CD8-positive, alpha-beta memory T cell (primary cell): ENCODE results near the gene TAL1. TPM values are rescaled to one million over a fixed set of nuclear protein-coding genes. Genes with fewer than 3 reads are reported as not detected.

ENCODE experiments used
- CTCF ChIA-PET: fragments of 350-600 bp; sonication (Branson Sonifier 250); formaldehyde crosslinking; loops from one replicate; lab custom pipeline; 2021; ENCODE audit warnings: antibody characterized with exemption; lab: Charles Lee
- POLR2A ChIA-PET: fragments of 350-600 bp; sonication (Branson Sonifier 250); formaldehyde crosslinking; loops from one replicate; lab custom pipeline; 2021; ENCODE audit warnings: antibody characterized with exemption; lab: Charles Lee
- DNase-seq, 5 donors: peaks; one replicate each; pipeline versions ENCODE4 v3.0.0 to v3.0.0-alpha.2; 2020 to 2022; ENCODE audit warnings: mixed read lengths in 1 of 5
- H3K27ac ChIP-seq: one replicate; pipeline ENCODE4 v1.7.0; 2013; ENCODE audit warnings: low read depth, mild to moderate bottlenecking, low read length, moderate library complexity
- H3K27me3 ChIP-seq: 2 replicates; pipeline ENCODE4 v1.7.0; 2013; ENCODE audit warnings: low read length, mild to moderate bottlenecking; ENCODE audit not compliant: insufficient read depth, poor library complexity, severe bottlenecking
- H3K36me3 ChIP-seq: 2 replicates; pipeline ENCODE4 v1.7.0; 2013; ENCODE audit warnings: mild to moderate bottlenecking, low read length, moderate library complexity; ENCODE audit not compliant: insufficient read depth
- H3K4me1 ChIP-seq: 2 replicates; pipeline ENCODE4 v1.7.0; 2013; ENCODE audit warnings: mild to moderate bottlenecking, low read length, moderate library complexity; ENCODE audit not compliant: insufficient read depth
- H3K4me3 ChIP-seq: 2 replicates; pipeline ENCODE4 v1.7.0; 2013; ENCODE audit warnings: mild to moderate bottlenecking, low read length
- H3K9me3 ChIP-seq: 2 replicates; pipeline ENCODE4 v1.7.0; 2013; ENCODE audit warnings: mild to moderate bottlenecking, low read length
- H3K27ac Mint-ChIP-seq, 8 donors: one replicate each; pipeline ENCODE4 v1.8.0; 2020 to 2021; ENCODE audit warnings: mixed read lengths in 8 of 8, mild to moderate bottlenecking in 6 of 8, inconsistent platforms in 3 of 8, moderate library complexity in 3 of 8
- H3K27me3 Mint-ChIP-seq, 2 donors: one replicate each; pipeline ENCODE4 v1.8.0; 2020 to 2021; ENCODE audit warnings: mixed read lengths in 2 of 2, mild to moderate bottlenecking in 1 of 2, moderate library complexity in 1 of 2
- H3K36me3 Mint-ChIP-seq, 3 donors: one replicate each; pipeline ENCODE4 v1.8.0; 2020 to 2021; ENCODE audit warnings: mixed read lengths in 3 of 3, inconsistent platforms in 1 of 3, mild to moderate bottlenecking in 1 of 3
- H3K4me1 Mint-ChIP-seq, 3 donors: one replicate each; pipeline ENCODE4 v1.8.0; 2020 to 2021; ENCODE audit warnings: mixed read lengths in 3 of 3, inconsistent platforms in 1 of 3, mild to moderate bottlenecking in 1 of 3
- H3K4me3 Mint-ChIP-seq, 7 donors: one replicate each; pipeline ENCODE4 v1.8.0; 2020 to 2021; ENCODE audit warnings: mixed read lengths in 7 of 7, mild to moderate bottlenecking in 6 of 7, moderate library complexity in 4 of 7, inconsistent platforms in 2 of 7
- H3K9me3 Mint-ChIP-seq, 5 donors: one replicate each; pipeline ENCODE4 v1.8.0; 2020 to 2022; ENCODE audit warnings: mixed read lengths in 5 of 5, mild to moderate bottlenecking in 3 of 5, moderate library complexity in 2 of 5, inconsistent platforms in 1 of 5
- polyA plus RNA-seq: library from polyadenylated mRNA; unstranded; fragments of 300-500 nt; fragmentation: Illumina TruSeq; gene quantifications from one replicate; pipeline ENCODE4 v1.2.3, GENCODE V29; 2021
- total RNA-seq, 2 experiments: library from RNA; stranded (reverse); gene quantifications; one replicate each; pipeline ENCODE4 v1.2.3, GENCODE V29; 2021

Gene TAL1
- total and polyA plus RNA-seq, 3 experiments from 2014 or later: not detected

- Histone ChIP-seq H3K27ac (peak overlapping the region; percentile 87), H3K27me3 (peaks cover 7% of the 10 kb centered on the region), H3K36me3 (no peaks in the 10 kb centered on the region), H3K9me3 (no peaks in the 10 kb centered on the region), H3K4me1 (peaks cover 6% of the 10 kb centered on the region), H3K4me3 (no peak overlapping the region)
- ChIA-PET CTCF (interaction anchor here (2.7 kb wide), 1 partner anchor 10 kb away, joined by 20 read pairs; no protein-coding TSS in a partner anchor), POLR2A (no interaction called here)
- H3K9me3 Mint-ChIP-seq: no peaks in the 10 kb centered on the region
- H3K27me3 Mint-ChIP-seq: peaks cover 19 to 59% of the 10 kb centered on the region in 2 donors
- DNase-seq: no peak
- H3K4me3 Mint-ChIP-seq: no peak overlapping the region
- H3K27ac Mint-ChIP-seq: no peak overlapping the region
- H3K4me1 Mint-ChIP-seq: peaks cover 8 to 12% (median 10%) of the 10 kb centered on the region in 3 donors
- no peaks in the 10 kb centered on the region for H3K36me3 Mint-ChIP-seq
These were observed 49.3 kb downstream of the TAL1 start for GRCh38 chr1:47182676-47183235.

GRCh38 chr1:47181955-47182675 is 49.9 kb downstream of the TAL1 start:
- no peak overlapping the region for H3K4me3 Mint-ChIP-seq
- peaks cover 7% of the 10 kb centered on the region for H3K27me3 ChIP-seq
- H3K27ac ChIP-seq: peak overlapping the region; percentile 87
- no peak overlapping the region for H3K4me3 ChIP-seq
- peaks cover 18 to 59% of the 10 kb centered on the region in 2 donors for H3K27me3 Mint-ChIP-seq
- no peak for DNase-seq
- H3K4me1 Mint-ChIP-seq: peaks cover 8 to 12% (median 10%) of the 10 kb centered on the region in 3 donors
- CTCF ChIA-PET: interaction anchor here (2.7 kb wide), 1 partner anchor 11 kb away, joined by 20 read pairs; no protein-coding TSS in a partner anchor
- H3K36me3 Mint-ChIP-seq: no peaks in the 10 kb centered on the region
- POLR2A ChIA-PET: no interaction called here
- no peak overlapping the region for H3K27ac Mint-ChIP-seq
- no peaks in the 10 kb centered on the region for H3K9me3 ChIP-seq
- no peaks in the 10 kb centered on the region for H3K36me3 ChIP-seq
- H3K4me1 ChIP-seq: peaks cover 6% of the 10 kb centered on the region
- H3K9me3 Mint-ChIP-seq: no peaks in the 10 kb centered on the region

GRCh38 chr1:47181095-47181954 is 50.7 kb downstream of the TAL1 start:
- ChIA-PET POLR2A (no interaction called here), CTCF (interaction anchor here (0.7 to 4.1 kb wide), 2 partner anchors 11 to 82 kb away, joined by 3 to 43 read pairs; partner anchors contain the start of gene PDZK1IP1)
- no peak overlapping the region for H3K4me3 Mint-ChIP-seq
- no peak for DNase-seq
- H3K9me3 Mint-ChIP-seq: no peaks in the 10 kb centered on the region
- no peak overlapping the region for H3K4me3 ChIP-seq
- H3K36me3 Mint-ChIP-seq: no peaks in the 10 kb centered on the region
- no peak overlapping the region for H3K27ac Mint-ChIP-seq
- peaks cover 8 to 12% (median 10%) of the 10 kb centered on the region in 3 donors for H3K4me1 Mint-ChIP-seq
- peaks cover 18 to 59% of the 10 kb centered on the region in 2 donors for H3K27me3 Mint-ChIP-seq
- H3K9me3 ChIP-seq: no peaks in the 10 kb centered on the region
- peak overlapping the region; percentile 87 for H3K27ac ChIP-seq
- peaks cover 7% of the 10 kb centered on the region for H3K27me3 ChIP-seq
- H3K36me3 ChIP-seq: no peaks in the 10 kb centered on the region
- peaks cover 6% of the 10 kb centered on the region for H3K4me1 ChIP-seq

GRCh38 chr1:47180603-47181094 is 51.4 kb downstream of the TAL1 start:
- H3K9me3 Mint-ChIP-seq: no peaks in the 10 kb centered on the region
- CTCF ChIA-PET: interaction anchor here (0.7 to 4.1 kb wide), 2 partner anchors 11 to 82 kb away, joined by 3 to 43 read pairs; partner anchors contain the start of gene PDZK1IP1
- POLR2A ChIA-PET: no interaction called here

GRCh38 chr1:47179988-47180563 is 51.9 kb downstream of the TAL1 start:
- Histone ChIP-seq H3K27me3 (peaks cover 7% of the 10 kb centered on the region), H3K9me3 (no peaks in the 10 kb centered on the region), H3K4me3 (peak overlapping the region; percentile 36), H3K36me3 (no peaks in the 10 kb centered on the region), H3K27ac (peak overlapping the region; percentile 76), H3K4me1 (peaks cover 6% of the 10 kb centered on the region)
- no peaks in the 10 kb centered on the region for H3K9me3 Mint-ChIP-seq
- CTCF ChIA-PET: interaction anchor here (0.9 to 4.1 kb wide), 5 partner anchors 12 to 527 kb away, joined by 3 to 43 read pairs (median 5); partner anchors contain the start of gene PDZK1IP1
- POLR2A ChIA-PET: no interaction called here
- H3K4me1 Mint-ChIP-seq: peaks cover 12 to 17% (median 17%) of the 10 kb centered on the region in 3 donors
- DNase-seq: no peak
- peak overlapping the region in 2 of 7 donors; percentile 12 to 28 for H3K4me3 Mint-ChIP-seq
- H3K36me3 Mint-ChIP-seq: no peaks in the 10 kb centered on the region
- H3K27ac Mint-ChIP-seq: peak overlapping the region in 1 of 8 donors; percentile 8
- H3K27me3 Mint-ChIP-seq: peaks cover 21 to 60% of the 10 kb centered on the region in 2 donors

More at GRCh38 chr1:47180603-47181094, 51.4 kb downstream of the TAL1 start:
- Histone ChIP-seq H3K27ac (peak overlapping the region; percentile 76), H3K9me3 (no peaks in the 10 kb centered on the region), H3K36me3 (no peaks in the 10 kb centered on the region), H3K4me3 (no peak overlapping the region), H3K4me1 (peaks cover 6% of the 10 kb centered on the region), H3K27me3 (peaks cover 7% of the 10 kb centered on the region)
- H3K4me1 Mint-ChIP-seq: peaks cover 8 to 12% (median 11%) of the 10 kb centered on the region in 3 donors
- no peak for DNase-seq
- peaks cover 20 to 64% of the 10 kb centered on the region in 2 donors for H3K27me3 Mint-ChIP-seq
- peak overlapping the region in 1 of 8 donors; percentile 8 for H3K27ac Mint-ChIP-seq
- H3K4me3 Mint-ChIP-seq: peak overlapping the region in 1 of 7 donors; percentile 12
- no peaks in the 10 kb centered on the region for H3K36me3 Mint-ChIP-seq

- H3K27me3 Mint-ChIP-seq: peaks cover 21 to 54% of the 10 kb centered on the region in 2 donors
- H3K36me3 Mint-ChIP-seq: no peaks in the 10 kb centered on the region
- Histone ChIP-seq H3K36me3 (no peaks in the 10 kb centered on the region), H3K4me3 (peak overlapping the region; percentile 36), H3K4me1 (peaks cover 6% of the 10 kb centered on the region), H3K9me3 (no peaks in the 10 kb centered on the region), H3K27me3 (peaks cover 7% of the 10 kb centered on the region), H3K27ac (peak overlapping the region; percentile 76)
- peak overlapping the region in 4 of 8 donors; percentile 14 to 82 (median 50) for H3K27ac Mint-ChIP-seq
- H3K9me3 Mint-ChIP-seq: no peaks in the 10 kb centered on the region
- POLR2A ChIA-PET: interaction anchor here (1.1 kb wide), 1 partner anchor 258 kb away, joined by 4 read pairs; no protein-coding TSS in a partner anchor
- H3K4me3 Mint-ChIP-seq: peak overlapping the region; percentile 10 to 89 (median 81)
- peaks cover 12 to 18% (median 18%) of the 10 kb centered on the region in 3 donors for H3K4me1 Mint-ChIP-seq
- DNase-seq: peak; percentile 40 to 72 (median 49)
- CTCF ChIA-PET: interaction anchor here (0.7 to 4.1 kb wide), 11 partner anchors 9 to 702 kb away, joined by 3 to 43 read pairs (median 4); partner anchors contain the start of gene PDZK1IP1
These were observed 52.7 kb downstream of the TAL1 start for GRCh38 chr1:47179017-47179987.
